Stomach (tissue), 4 donors: ENCODE measurements around the gene C19orf12.

Experiments used
- CTCF ChIP-seq, 7 experiments: fragments of 450-650 bp in 4 of 7; fragments of 200-600 bp in 3 of 7; sonication (generic) in 3 of 7; IDR thresholded peaks; one replicate each; pipeline ENCODE4 v1.5.1; 2016 to 2019; ENCODE audit warnings: antibody characterized with exemption in 7 of 7, control low read depth in 2 of 7, mild to moderate bottlenecking in 1 of 7
- EP300 ChIP-seq: sonication (generic); formaldehyde crosslinking; IDR thresholded peaks from one replicate; pipeline ENCODE4 v1.6.1; 2017; ENCODE audit warnings: antibody characterized with exemption
- POLR2A ChIP-seq, 4 donors: fragments of 450-650 bp; IDR thresholded peaks; one replicate each; pipeline ENCODE4 v1.6.1; 2016; ENCODE audit warnings: antibody characterized with exemption in 4 of 4, control low read depth in 2 of 4, mild to moderate bottlenecking in 1 of 4, moderate library complexity in 1 of 4
- POLR2AphosphoS5 ChIP-seq, 3 donors: sonication (generic); formaldehyde crosslinking; IDR thresholded peaks; one replicate each; pipeline ENCODE4 v1.6.1; 2016; ENCODE audit warnings: antibody characterized with exemption in 3 of 3

GRCh38 chr19:29712744-29713516 is 2.1 kb downstream of the C19orf12 start:
- TF ChIP-seq CTCF (IDR thresholded peaks at IDR 0.05) (no peak), EP300 (no peak), POLR2A (IDR thresholded peaks at IDR 0.05) (no peak), POLR2AphosphoS5 (IDR thresholded peaks at IDR 0.05) (no peak)
